GM12874 (cell line): Measurements from ENCODE around the gene CROCC2.

ENCODE experiments used
- CTCF ChIP-seq: IDR thresholded peaks from 2 replicates; pipeline ENCODE4 v1.5.1; 2011; ENCODE audit warnings: low read depth, mild to moderate bottlenecking, control low read depth, low read length, moderate library complexity; ENCODE audit not compliant: insufficient read depth

The CROCC2 gene

GRCh38 chr2:241025639-241026038, 119.5 kb downstream of the CROCC2 start:
- TF ChIP-seq CTCF: no peak

GRCh38 chr2:241029599-241030332, 123.6 kb downstream of the CROCC2 start:
- no peak for TF ChIP-seq CTCF

GRCh38 chr2:241030333-241030680, 124.2 kb downstream of the CROCC2 start:
- no peak for TF ChIP-seq CTCF

- TF ChIP-seq CTCF: no peak
Observed at GRCh38 chr2:241030883-241031282, 124.7 kb downstream of the CROCC2 start.

- TF ChIP-seq CTCF: no peak
Observed at GRCh38 chr2:241031436-241032165, 125.5 kb downstream of the CROCC2 start.

- TF ChIP-seq CTCF: no peak
Observed at GRCh38 chr2:241033336-241033987, 127.3 kb downstream of the CROCC2 start.

- TF ChIP-seq CTCF: no peak
Observed at GRCh38 chr2:241033994-241034393, 127.9 kb downstream of the CROCC2 start.
